ENCODE results near the gene ENDOV.

- TF ChIP-seq CTCF (conservative IDR thresholded peaks at IDR 0.05; ENCODE audit: low read length) (no peak), EZH2phosphoT487 (IDR thresholded peaks at IDR 0.05; ENCODE audit: borderline replicate concordance) (no peak)
These were observed 62.1 kb downstream of the ENDOV start for GRCh38 chr17:80476877-80477646.

Data from Loucy (cell line).